ENCODE data around the gene SCN5A. TPM values are rescaled to one million over a fixed set of nuclear protein-coding genes. Genes with fewer than 3 reads are reported as not detected.

SCN5A gene
- total RNA-seq, 1 experiment from 2014 or later, result 1.7 TPM

- DNase-seq (ENCODE audit: low spot score), result no peak
Observed at GRCh38 chr3:38623539-38623938, 25.9 kb downstream of the SCN5A start.

GRCh38 chr3:38622336-38622735 lies 27.2 kb downstream of the SCN5A start:
- DNase-seq (ENCODE audit: low spot score), result no peak

- DNase-seq (ENCODE audit: low spot score), result no peak
Observed at GRCh38 chr3:38620236-38620635, 29.3 kb downstream of the SCN5A start.

- no peak for DNase-seq (ENCODE audit: low spot score)
Observed at GRCh38 chr3:38618343-38618742, 31.1 kb downstream of the SCN5A start.

GRCh38 chr3:38617586-38617985 lies 31.9 kb downstream of the SCN5A start:
- DNase-seq (ENCODE audit: low spot score), result no peak

- no peak for DNase-seq (ENCODE audit: low spot score)
Observed at GRCh38 chr3:38617137-38617536, 32.4 kb downstream of the SCN5A start.

- DNase-seq (ENCODE audit: low spot score), result no peak
Observed at GRCh38 chr3:38616658-38617057, 32.8 kb downstream of the SCN5A start.

GRCh38 chr3:38616111-38616510 lies 33.4 kb downstream of the SCN5A start:
- DNase-seq (ENCODE audit: low spot score), result no peak

- DNase-seq (ENCODE audit: low spot score), result no peak
Observed at GRCh38 chr3:38614651-38615352, 34.7 kb downstream of the SCN5A start.

- no peak for DNase-seq (ENCODE audit: low spot score)
Observed at GRCh38 chr3:38614091-38614490, 35.4 kb downstream of the SCN5A start.

GRCh38 chr3:38613426-38613825 lies 36.1 kb downstream of the SCN5A start:
- no peak for DNase-seq (ENCODE audit: low spot score)

- DNase-seq (ENCODE audit: low spot score), result no peak
Observed at GRCh38 chr3:38611866-38612265, 37.6 kb downstream of the SCN5A start.

GRCh38 chr3:38610934-38611333 lies 38.6 kb downstream of the SCN5A start:
- no peak for DNase-seq (ENCODE audit: low spot score)

GRCh38 chr3:38610436-38610835 lies 39.1 kb downstream of the SCN5A start:
- DNase-seq (ENCODE audit: low spot score), result no peak

- no peak for DNase-seq (ENCODE audit: low spot score)
Observed at GRCh38 chr3:38609386-38610111, 39.9 kb downstream of the SCN5A start.

- DNase-seq (ENCODE audit: low spot score), result no peak
Observed at GRCh38 chr3:38608961-38609360, 40.5 kb downstream of the SCN5A start.

GRCh38 chr3:38608086-38608775 lies 41.3 kb downstream of the SCN5A start:
- DNase-seq (ENCODE audit: low spot score), result no peak

GRCh38 chr3:38606561-38606960 lies 42.9 kb downstream of the SCN5A start:
- DNase-seq (ENCODE audit: low spot score), result no peak

GRCh38 chr3:38605981-38606380 lies 43.5 kb downstream of the SCN5A start:
- DNase-seq (ENCODE audit: low spot score), result no peak

- DNase-seq (ENCODE audit: low spot score), result no peak
Observed at GRCh38 chr3:38604246-38604645, 45.2 kb downstream of the SCN5A start.

GRCh38 chr3:38603731-38604131 lies 45.8 kb downstream of the SCN5A start:
- DNase-seq (ENCODE audit: low spot score), result no peak

GRCh38 chr3:38602576-38603250 lies 46.8 kb downstream of the SCN5A start:
- no peak for DNase-seq (ENCODE audit: low spot score)

Data from A172 (cell line).